Vagina (tissue), 2 donors: ENCODE data around the gene GNB2.

Experiments used
- POLR2A ChIP-seq, 2 donors: fragments of 450-650 bp; IDR thresholded peaks; one replicate each; pipeline ENCODE4 v1.6.1; 2017; ENCODE audit warnings: antibody characterized with exemption in 2 of 2, mild to moderate bottlenecking in 2 of 2, moderate library complexity in 2 of 2
- POLR2AphosphoS5 ChIP-seq, 2 donors: sonication (generic); formaldehyde crosslinking; IDR thresholded peaks; one replicate each; pipeline ENCODE4 v1.9.0; 2017; ENCODE audit warnings: antibody characterized with exemption in 2 of 2, mild to moderate bottlenecking in 2 of 2, low read depth in 1 of 2; ENCODE audit not compliant: insufficient read depth in 1 of 2
- TF ChIP-seq, protein P1 (sequence below), 3 experiments: fragments of 450-650 bp in 2 of 3; fragments of 200-600 bp in 1 of 3; sonication (generic) in 1 of 3; IDR thresholded peaks; one replicate each; pipeline ENCODE4 v1.5.1; 2017 to 2019; ENCODE audit warnings: antibody characterized with exemption in 3 of 3, mild to moderate bottlenecking in 2 of 3, moderate library complexity in 2 of 3

- TF ChIP-seq, protein P1, sequence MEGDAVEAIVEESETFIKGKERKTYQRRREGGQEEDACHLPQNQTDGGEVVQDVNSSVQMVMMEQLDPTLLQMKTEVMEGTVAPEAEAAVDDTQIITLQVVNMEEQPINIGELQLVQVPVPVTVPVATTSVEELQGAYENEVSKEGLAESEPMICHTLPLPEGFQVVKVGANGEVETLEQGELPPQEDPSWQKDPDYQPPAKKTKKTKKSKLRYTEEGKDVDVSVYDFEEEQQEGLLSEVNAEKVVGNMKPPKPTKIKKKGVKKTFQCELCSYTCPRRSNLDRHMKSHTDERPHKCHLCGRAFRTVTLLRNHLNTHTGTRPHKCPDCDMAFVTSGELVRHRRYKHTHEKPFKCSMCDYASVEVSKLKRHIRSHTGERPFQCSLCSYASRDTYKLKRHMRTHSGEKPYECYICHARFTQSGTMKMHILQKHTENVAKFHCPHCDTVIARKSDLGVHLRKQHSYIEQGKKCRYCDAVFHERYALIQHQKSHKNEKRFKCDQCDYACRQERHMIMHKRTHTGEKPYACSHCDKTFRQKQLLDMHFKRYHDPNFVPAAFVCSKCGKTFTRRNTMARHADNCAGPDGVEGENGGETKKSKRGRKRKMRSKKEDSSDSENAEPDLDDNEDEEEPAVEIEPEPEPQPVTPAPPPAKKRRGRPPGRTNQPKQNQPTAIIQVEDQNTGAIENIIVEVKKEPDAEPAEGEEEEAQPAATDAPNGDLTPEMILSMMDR (IDR thresholded peaks at IDR 0.05) = no peak
- no peak for TF ChIP-seq POLR2A (IDR thresholded peaks at IDR 0.05)
- no peak for TF ChIP-seq POLR2AphosphoS5 (IDR thresholded peaks at IDR 0.05; ENCODE audit: insufficient read depth in 1 of 2, low read depth in 1 of 2)
Observed at GRCh38 chr7:100696123-100696521, 22.6 kb downstream of the GNB2 start.
